GM18520 (cell line): ENCODE results near the gene INTS6.
"Not testable (repeated sequence)": the region's sequence is repeated elsewhere in the genome, so short reads cannot be mapped to it uniquely, and the experiment has no call there.

Experiments used
- ATAC-seq: cut with Tn5 transposase; IDR thresholded peaks from one replicate; pipeline ENCODE4 v1.9.1; 2021; ENCODE audit not compliant: unreplicated experiment

INTS6 gene

DNA sequence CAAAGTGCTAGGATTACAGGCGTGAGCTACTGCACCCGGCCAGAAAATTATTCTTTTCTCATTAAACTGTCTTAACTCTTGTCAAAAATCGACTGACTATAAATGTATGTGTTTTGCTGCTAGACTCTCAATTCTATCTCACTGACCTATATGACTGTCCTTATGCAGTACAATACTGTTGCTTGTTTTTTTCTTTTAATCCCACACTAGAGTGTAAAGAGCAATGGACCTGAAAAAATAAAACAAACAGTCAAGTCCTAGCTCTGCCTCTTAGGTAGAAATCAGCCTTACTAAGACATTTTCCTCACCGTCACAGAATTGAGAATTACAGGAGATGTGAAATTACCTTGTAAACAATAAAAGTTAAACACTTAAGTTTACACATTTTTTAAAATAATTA lies 35.1 kb downstream of the INTS6 start:
- no peak for ATAC-seq

DNA sequence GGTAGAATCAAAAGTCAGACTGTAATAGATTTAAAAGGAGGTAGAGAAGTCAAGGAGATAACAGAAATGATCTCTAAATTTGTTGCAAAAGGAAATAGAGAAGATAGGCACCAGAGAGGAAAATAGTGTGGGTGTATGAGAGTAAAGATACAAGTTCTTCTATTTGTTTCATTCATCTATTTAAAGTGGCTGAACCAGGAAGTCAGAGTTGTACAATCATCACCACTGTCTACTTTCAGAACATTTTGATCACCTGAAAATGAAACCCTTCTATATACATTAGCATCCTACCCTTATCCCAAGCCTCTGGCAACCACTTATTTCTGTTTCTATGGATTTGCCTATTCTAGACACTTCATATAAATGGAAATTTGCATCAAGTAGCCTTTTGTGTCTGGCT lies 36.7 kb downstream of the INTS6 start:
- ATAC-seq: no peak

DNA sequence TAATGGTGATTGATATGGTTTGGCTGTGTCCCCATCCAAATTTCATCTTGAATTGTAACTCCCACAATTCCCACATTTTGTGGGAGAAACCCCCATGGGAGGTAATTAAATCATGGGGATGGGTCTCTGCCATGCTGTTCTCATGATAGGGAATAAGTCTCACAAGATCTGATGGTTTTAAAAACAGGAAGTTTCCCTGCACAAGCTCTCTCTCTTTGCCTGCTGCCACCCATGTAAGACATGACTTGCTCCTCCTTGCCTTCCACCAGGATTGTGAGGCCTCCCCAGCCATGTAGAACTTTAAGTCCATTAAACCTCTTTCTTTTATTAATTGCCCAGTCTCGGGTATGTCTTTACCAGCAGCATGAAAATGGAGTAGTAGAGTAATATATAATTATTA lies 37.5 kb downstream of the INTS6 start:
- not testable (repeated sequence) for ATAC-seq

DNA sequence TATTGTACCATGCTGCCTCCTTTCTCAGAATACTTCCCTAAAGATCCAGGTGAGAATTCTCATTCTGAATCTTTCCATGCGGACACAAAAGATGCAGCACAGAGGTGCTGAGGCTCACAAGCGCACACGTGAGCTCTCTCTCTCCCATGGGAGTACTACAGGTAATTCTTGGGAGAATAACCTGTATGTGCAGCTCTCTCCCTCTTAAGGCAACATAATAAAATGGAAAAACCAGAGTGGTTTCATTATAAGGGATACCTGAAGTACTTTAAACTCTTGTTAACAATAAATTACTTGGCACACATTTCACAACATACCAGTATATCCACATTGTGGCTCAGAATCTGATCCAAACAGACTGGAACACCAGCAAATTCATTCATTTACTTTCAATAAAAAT lies 40.4 kb downstream of the INTS6 start:
- ATAC-seq: no peak

DNA sequence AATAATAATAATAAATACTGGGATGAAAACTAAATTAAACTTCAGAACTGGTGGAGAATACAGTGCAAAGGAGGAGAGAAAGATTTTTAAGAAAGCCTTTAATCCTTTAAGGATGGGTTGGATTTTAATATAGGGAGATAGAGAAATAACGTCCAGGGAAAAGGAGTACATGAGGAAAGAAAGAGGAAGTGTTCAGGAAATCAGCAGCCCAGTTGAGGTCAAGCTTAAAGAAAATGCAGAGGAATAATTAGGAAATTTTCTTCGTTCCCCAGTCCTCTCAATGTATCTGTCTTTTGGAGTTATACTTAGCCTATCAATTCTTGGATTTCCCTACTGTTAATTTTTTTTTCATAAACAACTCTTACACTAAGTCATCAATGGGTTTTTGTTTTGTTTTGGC lies 47.7 kb downstream of the INTS6 start:
- no peak for ATAC-seq

DNA sequence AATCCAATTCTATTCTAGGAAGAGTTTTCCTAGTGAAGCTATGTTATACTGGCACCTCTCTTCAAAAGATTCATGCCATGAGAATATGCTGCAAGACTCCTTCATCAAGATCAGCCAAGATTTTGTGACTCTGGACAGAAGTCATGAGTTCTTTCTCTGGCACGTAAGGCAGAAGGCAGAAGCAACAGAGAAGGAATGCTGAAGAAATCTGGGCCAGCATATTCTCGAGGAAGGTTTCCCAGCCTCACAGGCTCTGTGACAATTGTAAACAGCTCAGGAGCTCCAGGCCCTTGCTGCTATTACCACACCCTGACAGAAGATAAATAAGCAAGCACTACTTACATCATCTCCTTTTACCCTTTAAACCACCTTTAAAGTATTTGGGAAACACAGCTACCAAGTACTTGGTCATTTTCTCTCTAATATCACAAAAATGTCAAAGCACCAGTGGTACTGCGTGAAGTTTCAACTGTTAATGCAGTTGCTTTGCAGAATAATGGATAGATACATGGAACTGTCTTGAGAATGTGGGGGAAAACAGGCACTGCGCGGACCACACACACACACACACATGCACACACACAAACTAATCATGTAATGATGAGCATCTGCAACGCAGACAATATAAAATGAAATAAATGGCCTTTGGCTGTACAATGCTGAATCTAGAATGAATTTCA lies 55.4 kb downstream of the INTS6 start:
- no peak for ATAC-seq

DNA sequence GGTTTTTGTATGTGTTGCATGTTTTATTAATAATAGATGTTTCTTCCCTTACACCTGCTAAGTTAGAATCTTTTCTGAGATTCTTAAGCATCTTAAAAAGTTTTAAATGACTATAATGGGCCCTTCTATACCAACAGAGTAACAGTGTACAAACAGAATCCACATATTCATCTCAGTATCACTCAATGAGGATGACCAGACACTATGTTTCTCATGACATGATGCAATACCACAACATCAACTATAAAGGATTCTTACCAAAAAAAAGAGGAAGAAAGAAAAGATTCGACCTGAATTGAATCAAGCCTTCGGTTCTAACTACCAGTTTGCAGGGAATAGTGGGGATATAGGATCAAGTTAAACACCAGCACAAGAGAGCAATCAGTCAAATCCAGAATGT lies 56.5 kb downstream of the INTS6 start:
- ATAC-seq: peak; percentile 60

DNA sequence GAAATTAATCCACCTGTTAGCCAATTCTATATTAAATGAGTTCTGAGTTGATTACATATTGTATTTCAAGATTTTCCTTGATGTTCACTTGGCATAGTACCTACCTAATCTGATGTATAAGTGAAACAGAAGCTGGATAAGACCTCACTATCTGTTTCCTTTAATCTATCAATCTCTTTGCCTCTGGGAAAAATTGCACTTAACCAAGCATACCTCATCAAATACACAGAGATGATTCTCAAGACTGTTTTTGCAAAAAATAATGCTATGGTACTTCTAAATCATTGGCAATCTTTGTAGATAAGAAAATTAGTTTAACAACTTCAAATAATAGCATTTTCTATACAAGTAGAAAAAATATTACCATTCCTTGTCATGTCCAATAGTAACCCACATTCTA lies 58.1 kb downstream of the INTS6 start:
- no peak for ATAC-seq

DNA sequence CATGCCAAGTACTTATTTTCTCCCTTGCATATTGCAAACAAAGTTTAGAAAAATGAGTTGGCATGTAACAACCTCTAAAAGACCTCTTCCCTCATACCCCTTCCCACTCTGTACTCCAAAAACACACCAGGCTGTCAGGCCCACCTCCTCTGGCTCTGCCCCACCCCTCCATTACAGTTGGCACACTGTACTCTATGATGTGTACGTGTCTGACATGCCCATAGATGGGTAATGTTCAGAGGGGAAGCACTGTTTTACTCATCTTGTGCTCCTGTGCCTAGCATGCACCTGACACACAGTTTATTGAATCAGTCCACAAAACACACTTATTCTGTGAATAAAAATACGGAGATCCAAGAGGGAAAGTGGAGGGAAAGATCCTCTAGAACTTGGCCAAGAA lies 67.7 kb downstream of the INTS6 start:
- ATAC-seq: no peak

DNA sequence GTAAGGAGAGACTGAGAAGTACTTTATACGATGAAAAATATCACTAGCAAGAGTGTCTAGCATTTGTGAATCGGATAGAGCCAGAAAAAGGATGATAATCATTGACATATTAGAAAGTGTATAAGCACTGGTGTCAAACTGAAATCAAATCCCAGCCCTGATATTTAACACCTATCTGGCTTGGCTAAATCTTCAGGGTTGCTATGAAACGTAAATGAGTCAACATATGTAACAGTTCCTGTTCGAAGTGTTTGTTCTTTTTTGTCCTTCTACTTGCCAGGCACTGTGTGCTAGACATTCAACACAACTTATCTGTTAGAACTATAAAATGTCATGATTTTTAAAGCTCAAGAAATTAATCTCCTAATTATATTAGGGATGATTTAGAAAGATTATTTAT lies 72.6 kb downstream of the INTS6 start:
- ATAC-seq: no peak

DNA sequence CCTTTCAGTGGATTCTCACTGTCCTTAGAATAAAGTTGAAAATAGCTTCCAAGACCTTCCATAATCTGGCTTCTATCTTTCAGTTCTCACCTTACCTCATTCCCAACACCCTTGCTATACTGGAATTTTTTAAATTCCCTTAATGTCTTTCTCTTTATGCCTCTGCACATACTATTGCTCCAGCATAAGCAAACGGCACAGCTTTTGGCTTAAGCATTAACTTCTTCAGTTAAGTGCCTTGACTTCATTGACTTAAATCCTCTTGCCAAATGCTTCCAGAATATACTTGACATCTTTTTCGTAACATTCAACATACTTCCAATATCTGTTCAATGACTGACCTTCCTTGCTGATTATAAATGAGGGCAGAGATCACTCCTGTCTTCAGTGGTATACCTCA lies 79.4 kb downstream of the INTS6 start:
- ATAC-seq: no peak

DNA sequence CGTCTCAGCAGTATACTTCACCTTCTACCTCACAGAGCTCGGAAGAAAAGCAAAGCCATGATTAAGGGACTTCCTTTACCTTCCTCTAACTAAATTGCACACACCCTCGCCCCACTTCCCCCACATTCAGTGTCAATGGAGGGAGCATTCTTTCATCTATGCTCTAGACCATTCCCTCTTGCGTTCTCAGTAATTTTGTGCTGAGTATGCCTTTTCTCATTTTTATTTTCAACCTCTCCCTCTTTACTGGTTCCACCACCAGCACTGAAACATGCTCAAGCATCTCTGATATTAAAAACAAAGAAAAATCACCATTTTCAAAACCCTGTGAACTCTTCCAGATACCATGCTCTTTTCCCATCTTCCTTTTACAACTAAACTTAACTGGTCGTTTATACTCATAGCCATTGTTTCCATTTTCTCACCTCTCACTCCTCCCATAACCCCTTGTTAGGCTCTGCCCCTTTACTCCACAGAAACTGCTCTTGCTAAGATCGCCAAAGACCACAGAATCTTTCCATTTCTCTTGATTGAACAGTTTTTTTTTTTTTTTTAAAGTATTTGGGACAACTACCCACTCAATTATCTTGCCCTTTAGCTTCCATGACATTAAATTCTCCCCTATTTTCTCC lies 81.0 kb downstream of the INTS6 start:
- ATAC-seq: no peak

DNA sequence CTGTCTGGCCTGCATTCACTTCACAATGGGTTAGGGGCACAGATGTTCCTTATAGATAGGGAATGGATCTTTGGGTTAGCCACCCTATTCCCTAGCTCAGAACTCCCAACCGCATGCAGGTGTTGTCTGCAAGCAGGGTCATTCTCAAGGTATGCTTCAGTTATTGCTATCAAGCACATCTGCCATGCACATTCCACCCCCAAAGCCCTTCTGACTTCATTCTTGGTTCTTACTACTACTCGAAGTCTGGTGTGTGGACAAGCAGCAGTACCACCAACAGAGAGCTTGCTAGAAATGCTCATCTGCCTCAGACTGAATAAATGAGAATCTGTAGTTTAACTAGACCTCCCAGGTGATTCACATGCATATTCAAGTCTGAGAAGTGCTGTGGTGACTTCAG lies 82.0 kb downstream of the INTS6 start:
- no peak for ATAC-seq

DNA sequence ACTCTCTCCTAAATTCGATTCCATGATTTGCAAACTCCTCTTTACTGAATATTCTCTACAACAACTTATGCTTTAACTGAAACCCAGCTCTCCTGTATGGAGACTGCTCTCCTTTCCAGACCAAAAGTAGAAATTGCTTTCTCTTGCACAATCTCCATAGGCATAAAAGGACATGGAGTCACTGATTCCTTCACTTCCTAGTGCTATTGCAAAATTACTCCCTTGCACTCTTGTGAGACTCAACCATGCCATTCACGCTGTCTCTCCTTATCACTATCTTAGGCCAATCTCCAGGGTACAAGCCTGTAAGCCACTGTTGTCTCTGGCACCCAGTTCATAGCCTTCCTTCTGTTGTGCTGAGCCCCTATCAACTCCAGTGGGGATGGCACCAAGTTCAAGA lies 82.7 kb downstream of the INTS6 start:
- ATAC-seq: no peak

DNA sequence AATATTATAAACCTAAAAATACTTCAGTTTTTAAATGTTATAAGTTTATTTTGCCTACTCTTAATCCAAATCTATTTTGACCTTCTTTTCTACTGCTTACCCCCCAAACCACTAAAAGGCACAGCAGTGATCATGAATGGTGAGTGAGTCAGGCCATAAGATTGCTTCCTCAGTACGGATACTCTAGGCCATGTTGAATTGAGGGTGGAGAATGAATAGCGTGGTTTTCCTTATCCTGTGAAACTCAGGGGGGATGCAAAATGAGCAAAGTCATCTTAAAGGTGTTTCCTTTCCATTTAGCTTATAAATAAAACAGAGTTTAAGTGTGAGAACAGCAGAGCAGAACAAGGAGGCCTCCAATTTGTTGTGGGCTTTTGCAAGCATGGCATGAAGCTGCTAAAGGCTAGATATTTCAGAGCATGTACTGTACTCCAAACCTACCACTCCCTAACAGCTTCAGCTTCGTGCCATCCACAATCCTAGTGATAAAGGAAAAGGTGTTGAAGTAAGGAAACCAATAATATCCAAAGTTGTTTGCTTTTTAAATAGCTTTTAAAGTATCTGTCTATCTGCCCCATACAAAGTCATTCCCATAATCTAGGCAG lies 88.3 kb downstream of the INTS6 start:
- no peak for ATAC-seq

DNA sequence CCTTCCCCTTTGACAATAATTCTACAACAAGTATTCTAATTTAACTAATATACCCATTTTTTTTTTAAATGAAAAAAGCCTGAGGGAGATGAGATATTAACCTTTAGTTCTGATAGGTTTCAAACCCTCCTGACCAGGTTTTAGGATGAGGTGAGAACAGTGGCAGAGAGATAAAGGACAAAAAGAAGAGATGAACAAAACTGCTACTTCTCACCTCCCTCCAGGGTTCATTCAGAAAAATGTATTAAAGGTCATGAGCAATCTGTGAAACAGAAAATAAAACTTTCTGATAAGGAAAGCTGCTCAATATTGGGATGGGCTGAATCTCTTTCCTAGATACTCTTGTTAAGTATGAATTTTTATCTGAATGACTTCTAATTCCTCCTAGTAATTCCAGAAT lies 89.2 kb downstream of the INTS6 start:
- ATAC-seq: no peak

DNA sequence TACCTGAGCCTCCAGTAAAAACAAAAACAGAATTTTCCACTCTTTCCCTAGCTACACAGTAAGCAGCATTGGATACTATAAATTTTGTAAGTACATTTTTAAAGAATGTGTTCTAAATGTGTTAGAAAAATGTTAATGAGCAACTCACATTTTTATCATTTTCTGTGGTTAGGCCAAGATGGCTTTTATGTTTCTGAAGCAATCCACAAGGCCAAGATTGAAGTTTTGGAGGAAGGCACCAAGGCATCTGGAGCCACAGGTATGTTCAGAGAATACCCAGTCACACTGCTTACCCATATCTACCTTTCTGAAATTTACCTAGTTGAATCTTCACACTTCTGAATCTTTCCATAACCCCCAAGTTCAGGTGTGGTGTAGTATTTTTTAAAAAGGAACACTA lies 91.7 kb downstream of the INTS6 start:
- no peak for ATAC-seq

DNA sequence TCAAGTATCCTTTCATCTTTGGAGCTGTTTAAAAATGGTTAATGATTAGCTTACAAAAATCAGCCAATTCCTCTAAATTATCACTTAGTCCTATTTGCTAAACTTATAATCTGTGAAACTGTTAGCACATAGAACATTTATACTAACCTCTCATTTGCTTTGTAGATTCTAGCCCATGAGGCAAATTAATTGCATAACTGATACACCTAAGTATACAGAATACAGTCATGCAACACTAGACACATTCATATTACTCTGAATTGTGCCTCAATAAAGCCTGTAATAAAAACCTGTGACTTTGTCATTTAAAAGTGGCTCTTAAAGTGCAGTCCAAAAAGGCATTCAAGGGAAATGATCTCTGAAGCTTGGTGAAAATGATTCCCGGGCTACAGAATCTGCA lies 92.3 kb downstream of the INTS6 start:
- no peak for ATAC-seq

DNA sequence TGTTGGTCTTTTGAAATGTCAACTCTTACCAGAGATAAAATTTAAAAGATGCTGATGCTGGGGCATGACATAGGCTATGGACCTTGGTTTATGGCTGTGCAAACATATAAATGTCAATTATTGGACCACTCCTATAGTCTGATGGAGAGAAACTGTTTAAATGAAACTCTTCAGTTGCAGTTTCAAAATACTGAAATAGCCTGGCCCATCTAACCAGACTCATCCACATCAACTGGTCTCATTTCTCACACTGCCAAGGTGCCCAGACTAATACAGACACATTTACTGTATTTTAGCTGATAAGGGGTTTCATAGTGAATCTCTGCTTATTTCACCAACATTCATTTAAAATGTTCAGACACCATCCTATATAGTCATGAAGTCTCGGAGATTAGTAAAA lies 93.5 kb downstream of the INTS6 start:
- ATAC-seq: no peak

DNA sequence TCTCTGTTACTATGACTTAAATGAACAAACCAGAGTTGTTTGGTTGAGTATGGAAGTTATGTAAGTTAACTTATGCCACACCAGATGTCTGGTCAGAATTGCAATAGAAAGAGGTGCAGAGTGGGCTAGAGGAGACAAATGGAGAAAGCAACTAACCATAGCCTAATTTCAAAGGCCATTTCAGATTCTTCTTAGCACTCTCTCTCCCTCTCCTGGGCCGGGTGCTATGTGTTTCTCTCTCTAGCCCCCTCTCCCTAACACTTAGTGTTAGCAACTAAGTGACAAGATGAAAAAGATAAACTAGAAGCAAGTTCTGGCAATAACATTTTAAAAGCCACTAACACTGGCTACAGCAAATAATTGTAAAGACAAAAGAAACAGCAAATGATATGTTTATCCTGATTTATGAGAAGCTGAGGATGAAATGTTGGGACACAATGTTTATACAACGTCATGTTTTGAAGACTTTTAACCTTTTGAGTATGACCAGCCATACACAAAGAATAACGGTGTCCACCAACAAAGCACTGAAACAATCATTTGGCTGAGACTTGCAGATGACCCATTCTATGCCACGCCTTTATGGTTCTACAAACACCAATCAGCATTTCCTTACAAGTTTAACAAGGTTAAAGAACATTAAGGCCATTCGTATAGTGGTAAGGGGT lies 94.8 kb downstream of the INTS6 start:
- ATAC-seq: no peak

DNA sequence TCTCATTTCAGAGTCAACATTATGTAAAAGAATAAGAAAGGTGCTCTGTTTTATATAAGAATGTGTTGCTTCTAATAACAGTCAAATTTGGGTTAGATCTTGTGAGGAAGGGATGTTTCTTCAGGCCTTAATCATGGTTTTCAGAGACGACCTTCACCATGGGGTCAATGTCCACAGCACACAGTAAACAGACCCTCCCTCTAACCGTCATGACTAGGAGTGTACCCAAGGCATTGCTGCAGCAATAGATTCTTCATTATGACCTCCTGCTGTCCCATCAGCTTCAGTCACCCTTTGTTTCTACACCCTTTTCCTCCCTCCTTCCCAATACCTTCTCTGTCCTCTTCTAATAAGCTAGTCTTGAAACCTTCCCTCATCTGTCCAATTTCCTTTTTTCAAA lies 97.6 kb downstream of the INTS6 start:
- ATAC-seq: no peak

DNA sequence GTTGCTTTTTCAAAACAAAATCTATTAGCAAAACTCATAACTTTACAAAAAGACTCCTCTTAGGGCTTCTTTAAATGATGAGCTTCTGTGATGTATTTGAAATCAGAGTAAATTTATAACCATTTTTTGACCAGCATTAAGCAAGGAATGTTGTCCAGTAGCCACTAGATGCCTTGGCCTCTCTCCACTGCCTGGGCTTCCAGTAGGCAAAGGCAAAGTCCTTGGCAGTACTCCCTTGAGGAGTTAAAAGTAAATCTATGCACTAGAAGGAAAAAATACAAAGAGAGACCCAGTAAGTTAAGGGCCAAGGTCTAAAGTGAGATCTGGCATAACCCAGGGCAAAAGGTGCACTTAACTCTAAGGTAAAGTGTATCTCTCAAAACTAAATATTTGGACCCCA lies 103.8 kb downstream of the INTS6 start:
- ATAC-seq: no peak
